MM.1S (cell line): ENCODE results near the gene PTPRE.

Experiments used
- DNase-seq: peaks from one replicate; pipeline ENCODE4 v3.0.0-alpha.2; 2015
- H2AFZ ChIP-seq: fragments of 300-600 bp; sonication (generic); 2 replicates; pipeline ENCODE4 v1.6.0; 2016; ENCODE audit warnings: antibody characterized with exemption, low read length
- H3F3A ChIP-seq: fragments of 300-600 bp; sonication (generic); 2 replicates; pipeline ENCODE4 v1.6.1; 2016; ENCODE audit warnings: mild to moderate bottlenecking, antibody characterized with exemption, low read length, moderate library complexity, mixed read lengths; ENCODE audit not compliant: insufficient read depth
- H3K27ac ChIP-seq: fragments of 300-600 bp; sonication (generic); 2 replicates; pipeline ENCODE4 v1.5.1; 2016; ENCODE audit warnings: mild to moderate bottlenecking, low read length
- H3K27me3 ChIP-seq: fragments of 300-600 bp; sonication (generic); replicated peaks from 2 replicates; pipeline ENCODE4 v1.6.0; 2016; ENCODE audit warnings: low read length; ENCODE audit not compliant: insufficient read depth
- H3K36me3 ChIP-seq: fragments of 300-600 bp; sonication (generic); replicated peaks from 2 replicates; pipeline ENCODE4 v1.6.1; 2016; ENCODE audit warnings: mild to moderate bottlenecking, low read length, mixed read lengths; ENCODE audit not compliant: insufficient read depth
- H3K4me1 ChIP-seq: fragments of 300-600 bp; sonication (generic); 2 replicates; pipeline ENCODE4 v1.6.1; 2016; ENCODE audit warnings: low read length, mixed read lengths
- H3K4me2 ChIP-seq: fragments of 300-600 bp; sonication (generic); 2 replicates; pipeline ENCODE4 v1.6.0; 2016; ENCODE audit warnings: low read depth, low read length
- H3K4me3 ChIP-seq: fragments of 300-600 bp; sonication (generic); 2 replicates; pipeline ENCODE4 v1.5.1; 2016; ENCODE audit warnings: low read length, mixed read lengths
- H3K79me2 ChIP-seq: fragments of 300-600 bp; sonication (generic); 2 replicates; pipeline ENCODE4 v1.6.1; 2016; ENCODE audit warnings: mixed run types, low read length, mixed read lengths
- H3K9ac ChIP-seq: fragments of 300-600 bp; sonication (generic); 2 replicates; pipeline ENCODE4 v1.6.1; 2016; ENCODE audit warnings: low read length, mixed read lengths
- H3K9me2 ChIP-seq: fragments of 300-600 bp; sonication (generic); replicated peaks from 2 replicates; pipeline ENCODE4 v1.6.1; 2016; ENCODE audit warnings: mild to moderate bottlenecking, low read length, mixed read lengths; ENCODE audit not compliant: insufficient read depth
- H3K9me3 ChIP-seq: fragments of 300-600 bp; sonication (generic); replicated peaks from 2 replicates; pipeline ENCODE4 v1.6.1; 2016; ENCODE audit warnings: mild to moderate bottlenecking, low read length, mixed read lengths; ENCODE audit not compliant: insufficient read depth
- H4K20me1 ChIP-seq: fragments of 300-600 bp; sonication (generic); 2 replicates; pipeline ENCODE4 v1.6.1; 2016; ENCODE audit warnings: mild to moderate bottlenecking, low read length, moderate library complexity, mixed read lengths; ENCODE audit not compliant: insufficient read depth
- CTCF ChIP-seq: fragments of 300-600 bp; sonication (generic); IDR thresholded peaks from 2 replicates; pipeline ENCODE4 v1.5.1; 2016; ENCODE audit warnings: antibody characterized with exemption, low read length, mixed read lengths
- EZH2 ChIP-seq: fragments of 300-600 bp; sonication (generic); optimal IDR thresholded peaks from 2 replicates; pipeline ENCODE3; 2017; ENCODE audit warnings: low read depth, mild to moderate bottlenecking, antibody characterized with exemption, low read length, mixed read lengths
- EZH2phosphoT487 ChIP-seq: fragments of 300-600 bp; sonication (generic); IDR thresholded peaks from 2 replicates; pipeline ENCODE4 v1.6.1; 2018; ENCODE audit warnings: antibody characterized with exemption, low read length

PTPRE gene

GRCh38 chr10:127892743-127893142 is 14.2 kb upstream of the PTPRE start, which contains the start of gene CLRN3:
CLRN3 (minus strand) TSS chr10:127892941; CDS start chr10:127892784, 157 bp downstream.
- H3K4me3 ChIP-seq, result no peak within 1 kb of the TSS
- no peak within 1 kb of the TSS for H3K27ac ChIP-seq
- H3K9me2 ChIP-seq, result no peaks in the 10 kb centered on the region
- no peaks in the 10 kb centered on the region for H3K4me1 ChIP-seq
- H3K4me2 ChIP-seq, result no peak within 1 kb of the TSS
- no peaks in the 10 kb centered on the region for H3F3A ChIP-seq
- H4K20me1 ChIP-seq, result no peaks in the 10 kb centered on the region
- H3K9ac ChIP-seq, result no peak within 1 kb of the TSS
- H3K79me2 ChIP-seq, result no peaks in the 10 kb centered on the region
- H3K27me3 ChIP-seq, result no peaks in the 10 kb centered on the region
- no peaks in the 10 kb centered on the region for H3K36me3 ChIP-seq
- no peaks in the 10 kb centered on the region for H3K9me3 ChIP-seq
- no peak within 1 kb of the TSS for H2AFZ ChIP-seq
- TF ChIP-seq CTCF, result no peak
- TF ChIP-seq EZH2phosphoT487, result no peak
- no peak for TF ChIP-seq EZH2
- DNase-seq, result no peak

- Histone ChIP-seq H3K79me2 (no peaks in the 10 kb centered on the region), H3K27me3 (no peaks in the 10 kb centered on the region), H3K4me2 (no peak overlapping the region), H3K9me2 (no peaks in the 10 kb centered on the region), H3K27ac (no peak overlapping the region), H3K9ac (no peak overlapping the region), H2AFZ (no peak overlapping the region), H3K4me1 (no peaks in the 10 kb centered on the region), H3F3A (no peaks in the 10 kb centered on the region), H3K36me3 (no peaks in the 10 kb centered on the region), H3K4me3 (no peak overlapping the region), H4K20me1 (no peaks in the 10 kb centered on the region), H3K9me3 (no peaks in the 10 kb centered on the region)
- no peak for TF ChIP-seq CTCF
- no peak for DNase-seq
Measured at GRCh38 chr10:127894146-127894545, 12.8 kb upstream of the PTPRE start.

GRCh38 chr10:127896590-127896989 is 10.3 kb upstream of the PTPRE start:
- Histone ChIP-seq H3K36me3 (no peaks in the 10 kb centered on the region), H3K9me3 (no peaks in the 10 kb centered on the region), H3K79me2 (no peaks in the 10 kb centered on the region), H2AFZ (no peak overlapping the region), H3K27me3 (no peaks in the 10 kb centered on the region), H4K20me1 (no peaks in the 10 kb centered on the region), H3K4me3 (no peak overlapping the region), H3K4me2 (no peak overlapping the region), H3K27ac (no peak overlapping the region), H3F3A (no peaks in the 10 kb centered on the region), H3K9ac (no peak overlapping the region), H3K9me2 (no peaks in the 10 kb centered on the region), H3K4me1 (no peaks in the 10 kb centered on the region)
- no peak for TF ChIP-seq EZH2
- TF ChIP-seq CTCF, result no peak
- TF ChIP-seq EZH2phosphoT487, result no peak
- DNase-seq, result no peak

GRCh38 chr10:127897177-127897576 is 9.7 kb upstream of the PTPRE start:
- H3K4me2 ChIP-seq, result no peak overlapping the region
- H3F3A ChIP-seq, result no peaks in the 10 kb centered on the region
- H3K9me3 ChIP-seq, result no peaks in the 10 kb centered on the region
- DNase-seq, result no peak
- TF ChIP-seq EZH2phosphoT487 (no peak), CTCF (no peak), EZH2 (no peak)
- no peak overlapping the region for H3K27ac ChIP-seq
- no peaks in the 10 kb centered on the region for H3K9me2 ChIP-seq
- no peaks in the 10 kb centered on the region for H3K27me3 ChIP-seq
- no peaks in the 10 kb centered on the region for H3K36me3 ChIP-seq
- no peak overlapping the region for H3K4me3 ChIP-seq
- no peak overlapping the region for H2AFZ ChIP-seq
- no peak overlapping the region for H3K9ac ChIP-seq
- H4K20me1 ChIP-seq, result no peaks in the 10 kb centered on the region
- H3K79me2 ChIP-seq, result no peaks in the 10 kb centered on the region
- no peaks in the 10 kb centered on the region for H3K4me1 ChIP-seq
